A549 (cell line): ENCODE data around the gene FIGN.

Source experiments
- BHLHE40 ChIP-seq: IDR thresholded peaks from 2 replicates; pipeline ENCODE4 v1.6.1; 2012; ENCODE audit warnings: low read depth, low read length, inconsistent platforms
- EP300 ChIP-seq, 2 experiments: fragments of >200 bp; sonication (Bioruptor Twin); formaldehyde crosslinking; IDR thresholded peaks; 2 replicates in 1 of 2; 3 replicates in 1 of 2; pipeline ENCODE4 v1.6.1; 2016 to 2017
- MAZ ChIP-seq: fragments of 150-350 bp; IDR thresholded peaks from 2 replicates; pipeline ENCODE4 v1.6.1; 2014; ENCODE audit warnings: antibody characterized with exemption, low read depth, low read length, borderline replicate concordance
- POLR2A ChIP-seq: IDR thresholded peaks from 2 replicates; pipeline ENCODE4 v1.6.1; 2012; ENCODE audit warnings: mild to moderate bottlenecking, low read length
- RFX5 ChIP-seq: fragments of 450-650 bp; IDR thresholded peaks from 2 replicates; pipeline ENCODE4 v1.7.1; 2014; ENCODE audit warnings: antibody characterized with exemption, mild to moderate bottlenecking, moderate library complexity
- TF ChIP-seq, protein P1 (sequence below): fragments of >200 bp; sonication (Bioruptor Twin); formaldehyde crosslinking; IDR thresholded peaks from 3 replicates; pipeline ENCODE4 v1.5.1; 2016
- TF ChIP-seq, protein P2 (sequence below): IDR thresholded peaks from 2 replicates; pipeline ENCODE4 v1.6.1; 2012
- TF ChIP-seq, protein P3 (sequence below): fragments of 450-650 bp; IDR thresholded peaks from 2 replicates; pipeline ENCODE4 v1.6.1; 2014; ENCODE audit warnings: antibody characterized with exemption

DNA sequence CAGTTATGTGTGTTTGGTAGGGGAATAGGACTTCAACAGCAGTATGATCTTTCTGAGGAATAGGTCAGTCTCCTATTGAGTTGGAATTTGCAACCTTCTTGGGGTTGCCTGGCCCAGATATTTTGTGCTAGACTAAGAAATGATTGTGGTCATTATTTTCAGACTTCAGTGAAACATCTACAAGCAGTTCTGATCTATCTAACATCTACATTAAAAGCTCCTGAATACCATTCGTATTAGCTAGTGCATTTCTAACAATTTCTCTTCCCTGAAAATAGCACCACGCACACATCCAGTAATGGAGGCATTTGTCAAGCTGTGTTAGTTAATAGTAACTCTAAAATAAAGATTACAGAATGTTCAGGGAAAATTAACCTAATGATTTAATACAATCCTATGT is 179.3 kb downstream of the FIGN start:
- TF ChIP-seq, protein P1, sequence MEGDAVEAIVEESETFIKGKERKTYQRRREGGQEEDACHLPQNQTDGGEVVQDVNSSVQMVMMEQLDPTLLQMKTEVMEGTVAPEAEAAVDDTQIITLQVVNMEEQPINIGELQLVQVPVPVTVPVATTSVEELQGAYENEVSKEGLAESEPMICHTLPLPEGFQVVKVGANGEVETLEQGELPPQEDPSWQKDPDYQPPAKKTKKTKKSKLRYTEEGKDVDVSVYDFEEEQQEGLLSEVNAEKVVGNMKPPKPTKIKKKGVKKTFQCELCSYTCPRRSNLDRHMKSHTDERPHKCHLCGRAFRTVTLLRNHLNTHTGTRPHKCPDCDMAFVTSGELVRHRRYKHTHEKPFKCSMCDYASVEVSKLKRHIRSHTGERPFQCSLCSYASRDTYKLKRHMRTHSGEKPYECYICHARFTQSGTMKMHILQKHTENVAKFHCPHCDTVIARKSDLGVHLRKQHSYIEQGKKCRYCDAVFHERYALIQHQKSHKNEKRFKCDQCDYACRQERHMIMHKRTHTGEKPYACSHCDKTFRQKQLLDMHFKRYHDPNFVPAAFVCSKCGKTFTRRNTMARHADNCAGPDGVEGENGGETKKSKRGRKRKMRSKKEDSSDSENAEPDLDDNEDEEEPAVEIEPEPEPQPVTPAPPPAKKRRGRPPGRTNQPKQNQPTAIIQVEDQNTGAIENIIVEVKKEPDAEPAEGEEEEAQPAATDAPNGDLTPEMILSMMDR: no peak
- TF ChIP-seq POLR2A (no peak), MAZ (no peak), EP300 (IDR thresholded peaks at IDR 0.05) (no peak), BHLHE40 (no peak), RFX5 (no peak)
- TF ChIP-seq, protein P2, sequence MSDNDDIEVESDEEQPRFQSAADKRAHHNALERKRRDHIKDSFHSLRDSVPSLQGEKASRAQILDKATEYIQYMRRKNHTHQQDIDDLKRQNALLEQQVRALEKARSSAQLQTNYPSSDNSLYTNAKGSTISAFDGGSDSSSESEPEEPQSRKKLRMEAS: no peak
- TF ChIP-seq, protein P3, sequence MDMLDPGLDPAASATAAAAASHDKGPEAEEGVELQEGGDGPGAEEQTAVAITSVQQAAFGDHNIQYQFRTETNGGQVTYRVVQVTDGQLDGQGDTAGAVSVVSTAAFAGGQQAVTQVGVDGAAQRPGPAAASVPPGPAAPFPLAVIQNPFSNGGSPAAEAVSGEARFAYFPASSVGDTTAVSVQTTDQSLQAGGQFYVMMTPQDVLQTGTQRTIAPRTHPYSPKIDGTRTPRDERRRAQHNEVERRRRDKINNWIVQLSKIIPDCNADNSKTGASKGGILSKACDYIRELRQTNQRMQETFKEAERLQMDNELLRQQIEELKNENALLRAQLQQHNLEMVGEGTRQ: no peak
